ENCODE results near the gene GBP2. TPM values are rescaled to one million over a fixed set of nuclear protein-coding genes. Genes with fewer than 3 reads are reported as not detected.

Gene GBP2
- total and polyA plus RNA-seq, 4 donors = 7.4 to 18.2 (median 14.1) TPM

DNA sequence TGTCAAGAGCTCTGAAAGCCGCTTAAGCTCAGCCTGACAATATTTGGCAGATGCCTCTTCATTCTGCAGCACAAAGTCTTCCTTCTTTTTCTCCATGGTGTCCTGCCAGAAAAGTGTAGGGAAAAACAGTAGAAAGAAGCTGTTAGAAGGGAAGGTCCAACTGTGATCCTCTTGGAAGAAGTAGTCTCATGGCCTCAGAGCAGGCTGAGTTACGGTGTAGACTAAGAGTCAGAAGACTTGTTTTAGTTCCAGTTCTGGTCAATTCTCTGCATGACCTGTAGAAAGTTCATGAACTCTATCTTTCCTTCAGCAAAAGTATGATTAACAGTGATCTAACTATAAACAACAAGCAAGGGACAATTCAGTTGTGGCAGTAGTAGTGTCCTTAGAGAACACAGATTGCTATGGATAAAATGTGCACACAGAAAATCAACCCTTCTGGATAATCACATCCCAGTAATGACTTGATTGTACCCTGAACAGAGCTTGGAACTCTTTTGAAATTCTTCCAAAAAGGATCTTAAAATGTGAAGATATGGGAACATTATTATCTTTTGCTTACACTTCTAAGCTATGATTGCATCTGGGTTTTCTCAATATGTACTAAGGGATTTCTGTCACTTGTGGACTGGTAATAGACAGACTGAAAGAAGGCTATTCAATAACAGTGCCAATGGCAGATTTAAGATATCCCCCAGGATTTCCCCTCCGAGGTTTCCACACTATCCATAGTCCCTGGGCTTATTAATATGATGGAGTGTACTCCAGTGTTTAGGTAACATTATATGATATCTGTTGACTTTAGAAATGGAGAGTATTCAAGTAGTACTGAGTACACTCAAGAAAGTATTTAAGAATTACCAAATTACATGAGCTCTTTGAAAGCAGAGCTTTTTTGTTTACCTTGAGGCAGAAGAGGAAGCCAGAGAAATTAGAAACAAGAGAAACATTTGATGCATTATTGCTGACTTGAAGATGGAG lies 22.1 kb upstream of the GBP2 start:
- H3K27ac ChIP-seq (ENCODE audit: low read depth in 1 of 2, low read length in 2 of 2) = no peak overlapping the region
- no peak for TF ChIP-seq TAF1 (conservative IDR thresholded peaks at IDR 0.05)

DNA sequence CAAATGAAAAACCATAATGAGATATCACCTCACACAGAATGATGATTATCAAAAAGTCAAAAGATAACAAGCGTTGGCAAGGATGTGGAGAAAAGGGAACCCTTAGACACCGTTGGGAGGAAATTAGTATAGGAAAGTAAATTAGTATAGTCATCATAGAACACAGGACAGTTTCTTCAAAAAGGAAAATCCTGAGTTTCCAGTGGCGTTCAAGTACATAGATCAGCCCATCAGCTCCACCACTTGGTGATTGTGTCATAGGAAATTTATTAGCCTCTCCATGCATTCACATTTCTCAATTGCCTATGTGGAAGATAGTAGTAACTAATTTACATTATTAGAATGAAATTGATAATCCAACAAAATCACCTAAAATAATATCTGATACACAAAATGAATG lies 20.8 kb upstream of the GBP2 start:
- Histone ChIP-seq H3K9me3 (ENCODE audit: control insufficient read depth in 4 of 4, low read length in 3 of 4) (no peaks in the 10 kb centered on the region), H3K4me1 (ENCODE audit: control insufficient read depth in 4 of 4, insufficient read depth in 4 of 4, low read length in 3 of 4) (no peaks in the 10 kb centered on the region), H3K9ac (ENCODE audit: low read depth in 1 of 2, low read length in 2 of 2) (no peak overlapping the region), H3K4me3 (ENCODE audit: low read depth in 1 of 3, low read length in 3 of 3) (no peak overlapping the region), H3K27me3 (ENCODE audit: control insufficient read depth in 4 of 4, insufficient read depth in 4 of 4, low read length in 3 of 4) (no peaks in the 10 kb centered on the region), H3K27ac (ENCODE audit: low read depth in 1 of 2, low read length in 2 of 2) (no peak overlapping the region), H3K36me3 (ENCODE audit: control insufficient read depth in 4 of 4, insufficient read depth in 3 of 4, low read depth in 1 of 4, low read length in 3 of 4) (peaks cover 0 to 40% (median 18%) of the 10 kb centered on the region in 4 donors)
- TF ChIP-seq JUND (IDR thresholded peaks at IDR 0.05) (no peak), SP1 (IDR thresholded peaks at IDR 0.05) (no peak), FOXA2 (IDR thresholded peaks at IDR 0.05) (no peak), TAF1 (conservative IDR thresholded peaks at IDR 0.05) (no peak), HNF4G (IDR thresholded peaks at IDR 0.05) (no peak), FOXA1 (IDR thresholded peaks at IDR 0.05) (no peak), RAD21 (IDR thresholded peaks at IDR 0.05) (no peak), NR2F2 (IDR thresholded peaks at IDR 0.05) (no peak), RXRA (IDR thresholded peaks at IDR 0.05) (no peak), YY1 (IDR thresholded peaks at IDR 0.05) (no peak)
- TF ChIP-seq, protein P1, sequence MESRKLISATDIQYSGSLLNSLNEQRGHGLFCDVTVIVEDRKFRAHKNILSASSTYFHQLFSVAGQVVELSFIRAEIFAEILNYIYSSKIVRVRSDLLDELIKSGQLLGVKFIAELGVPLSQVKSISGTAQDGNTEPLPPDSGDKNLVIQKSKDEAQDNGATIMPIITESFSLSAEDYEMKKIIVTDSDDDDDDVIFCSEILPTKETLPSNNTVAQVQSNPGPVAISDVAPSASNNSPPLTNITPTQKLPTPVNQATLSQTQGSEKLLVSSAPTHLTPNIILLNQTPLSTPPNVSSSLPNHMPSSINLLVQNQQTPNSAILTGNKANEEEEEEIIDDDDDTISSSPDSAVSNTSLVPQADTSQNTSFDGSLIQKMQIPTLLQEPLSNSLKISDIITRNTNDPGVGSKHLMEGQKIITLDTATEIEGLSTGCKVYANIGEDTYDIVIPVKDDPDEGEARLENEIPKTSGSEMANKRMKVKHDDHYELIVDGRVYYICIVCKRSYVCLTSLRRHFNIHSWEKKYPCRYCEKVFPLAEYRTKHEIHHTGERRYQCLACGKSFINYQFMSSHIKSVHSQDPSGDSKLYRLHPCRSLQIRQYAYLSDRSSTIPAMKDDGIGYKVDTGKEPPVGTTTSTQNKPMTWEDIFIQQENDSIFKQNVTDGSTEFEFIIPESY (IDR thresholded peaks at IDR 0.05) = no peak
- no peak for DNase-seq (ENCODE audit: low spot score)
- 86% methylated on average over 3 of the region's 3 CpGs for WGBS

More for the DNA sequence above, 22.1 kb upstream of the GBP2 start:
- Histone ChIP-seq H3K36me3 (ENCODE audit: control insufficient read depth in 4 of 4, insufficient read depth in 3 of 4, low read depth in 1 of 4, low read length in 3 of 4) (peaks cover 0 to 41% (median 21%) of the 10 kb centered on the region in 4 donors), H3K4me3 (ENCODE audit: low read depth in 1 of 3, low read length in 3 of 3) (no peak overlapping the region), H3K9me3 (ENCODE audit: control insufficient read depth in 4 of 4, low read length in 3 of 4) (no peaks in the 10 kb centered on the region), H3K4me1 (ENCODE audit: control insufficient read depth in 4 of 4, insufficient read depth in 4 of 4, low read length in 3 of 4) (peaks cover 0 to 2% (median 0%) of the 10 kb centered on the region in 4 donors), H3K9ac (ENCODE audit: low read depth in 1 of 2, low read length in 2 of 2) (no peak overlapping the region), H3K27me3 (ENCODE audit: control insufficient read depth in 4 of 4, insufficient read depth in 4 of 4, low read length in 3 of 4) (no peaks in the 10 kb centered on the region)
- DNase-seq (ENCODE audit: low spot score) = no peak
- 81% methylated on average over 3 of the region's 3 CpGs for WGBS

DNA sequence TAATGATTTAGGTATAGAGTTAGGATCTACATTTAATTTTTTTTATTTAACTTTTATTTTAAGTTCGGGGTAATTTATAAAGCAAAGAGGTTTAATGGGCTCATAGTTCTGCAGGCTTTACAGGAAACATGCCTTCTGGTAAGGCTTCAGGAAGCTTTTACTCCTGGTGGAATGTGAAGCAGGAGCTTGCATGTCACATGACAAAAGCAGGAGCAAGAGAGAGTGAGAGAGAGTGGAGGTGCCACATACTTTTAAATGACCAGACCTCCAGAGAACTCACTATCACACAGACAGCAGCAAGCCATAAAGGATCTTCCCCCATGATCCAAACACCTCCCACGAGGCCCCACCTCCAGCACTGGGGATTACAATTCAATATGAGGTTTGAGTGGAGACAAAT lies 17.6 kb upstream of the GBP2 start:
- Histone ChIP-seq H3K27me3 (ENCODE audit: control insufficient read depth in 4 of 4, insufficient read depth in 4 of 4, low read length in 3 of 4) (no peaks in the 10 kb centered on the region), H3K27ac (ENCODE audit: low read depth in 1 of 2, low read length in 2 of 2) (no peak overlapping the region), H3K9ac (ENCODE audit: low read depth in 1 of 2, low read length in 2 of 2) (no peak overlapping the region), H3K4me1 (ENCODE audit: control insufficient read depth in 4 of 4, insufficient read depth in 4 of 4, low read length in 3 of 4) (no peaks in the 10 kb centered on the region), H3K36me3 (ENCODE audit: control insufficient read depth in 4 of 4, insufficient read depth in 3 of 4, low read depth in 1 of 4, low read length in 3 of 4) (peaks cover 0 to 30% (median 19%) of the 10 kb centered on the region in 4 donors), H3K9me3 (ENCODE audit: control insufficient read depth in 4 of 4, low read length in 3 of 4) (no peaks in the 10 kb centered on the region), H3K4me3 (ENCODE audit: low read depth in 1 of 3, low read length in 3 of 3) (no peak overlapping the region)
- no peak for DNase-seq (ENCODE audit: low spot score)
- TF ChIP-seq, protein P2, sequence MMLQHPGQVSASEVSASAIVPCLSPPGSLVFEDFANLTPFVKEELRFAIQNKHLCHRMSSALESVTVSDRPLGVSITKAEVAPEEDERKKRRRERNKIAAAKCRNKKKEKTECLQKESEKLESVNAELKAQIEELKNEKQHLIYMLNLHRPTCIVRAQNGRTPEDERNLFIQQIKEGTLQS (IDR thresholded peaks at IDR 0.05) = no peak
- no peak for TF ChIP-seq FOXA1 (IDR thresholded peaks at IDR 0.05)
- TF ChIP-seq FOXA2 (IDR thresholded peaks at IDR 0.05) = no peak
- TF ChIP-seq, protein P1 (IDR thresholded peaks at IDR 0.05) = no peak
- no peak for TF ChIP-seq HNF4A (conservative IDR thresholded peaks at IDR 0.05)
- TF ChIP-seq, protein P3, sequence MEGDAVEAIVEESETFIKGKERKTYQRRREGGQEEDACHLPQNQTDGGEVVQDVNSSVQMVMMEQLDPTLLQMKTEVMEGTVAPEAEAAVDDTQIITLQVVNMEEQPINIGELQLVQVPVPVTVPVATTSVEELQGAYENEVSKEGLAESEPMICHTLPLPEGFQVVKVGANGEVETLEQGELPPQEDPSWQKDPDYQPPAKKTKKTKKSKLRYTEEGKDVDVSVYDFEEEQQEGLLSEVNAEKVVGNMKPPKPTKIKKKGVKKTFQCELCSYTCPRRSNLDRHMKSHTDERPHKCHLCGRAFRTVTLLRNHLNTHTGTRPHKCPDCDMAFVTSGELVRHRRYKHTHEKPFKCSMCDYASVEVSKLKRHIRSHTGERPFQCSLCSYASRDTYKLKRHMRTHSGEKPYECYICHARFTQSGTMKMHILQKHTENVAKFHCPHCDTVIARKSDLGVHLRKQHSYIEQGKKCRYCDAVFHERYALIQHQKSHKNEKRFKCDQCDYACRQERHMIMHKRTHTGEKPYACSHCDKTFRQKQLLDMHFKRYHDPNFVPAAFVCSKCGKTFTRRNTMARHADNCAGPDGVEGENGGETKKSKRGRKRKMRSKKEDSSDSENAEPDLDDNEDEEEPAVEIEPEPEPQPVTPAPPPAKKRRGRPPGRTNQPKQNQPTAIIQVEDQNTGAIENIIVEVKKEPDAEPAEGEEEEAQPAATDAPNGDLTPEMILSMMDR (IDR thresholded peaks at IDR 0.05; ENCODE audit: low read depth, low read length, missing input control) = no peak
- TF ChIP-seq RXRA (IDR thresholded peaks at IDR 0.05) = no peak
- TF ChIP-seq HNF4G (IDR thresholded peaks at IDR 0.05) = no peak
- TF ChIP-seq YY1 (IDR thresholded peaks at IDR 0.05) = no peak
- TF ChIP-seq, protein P4, sequence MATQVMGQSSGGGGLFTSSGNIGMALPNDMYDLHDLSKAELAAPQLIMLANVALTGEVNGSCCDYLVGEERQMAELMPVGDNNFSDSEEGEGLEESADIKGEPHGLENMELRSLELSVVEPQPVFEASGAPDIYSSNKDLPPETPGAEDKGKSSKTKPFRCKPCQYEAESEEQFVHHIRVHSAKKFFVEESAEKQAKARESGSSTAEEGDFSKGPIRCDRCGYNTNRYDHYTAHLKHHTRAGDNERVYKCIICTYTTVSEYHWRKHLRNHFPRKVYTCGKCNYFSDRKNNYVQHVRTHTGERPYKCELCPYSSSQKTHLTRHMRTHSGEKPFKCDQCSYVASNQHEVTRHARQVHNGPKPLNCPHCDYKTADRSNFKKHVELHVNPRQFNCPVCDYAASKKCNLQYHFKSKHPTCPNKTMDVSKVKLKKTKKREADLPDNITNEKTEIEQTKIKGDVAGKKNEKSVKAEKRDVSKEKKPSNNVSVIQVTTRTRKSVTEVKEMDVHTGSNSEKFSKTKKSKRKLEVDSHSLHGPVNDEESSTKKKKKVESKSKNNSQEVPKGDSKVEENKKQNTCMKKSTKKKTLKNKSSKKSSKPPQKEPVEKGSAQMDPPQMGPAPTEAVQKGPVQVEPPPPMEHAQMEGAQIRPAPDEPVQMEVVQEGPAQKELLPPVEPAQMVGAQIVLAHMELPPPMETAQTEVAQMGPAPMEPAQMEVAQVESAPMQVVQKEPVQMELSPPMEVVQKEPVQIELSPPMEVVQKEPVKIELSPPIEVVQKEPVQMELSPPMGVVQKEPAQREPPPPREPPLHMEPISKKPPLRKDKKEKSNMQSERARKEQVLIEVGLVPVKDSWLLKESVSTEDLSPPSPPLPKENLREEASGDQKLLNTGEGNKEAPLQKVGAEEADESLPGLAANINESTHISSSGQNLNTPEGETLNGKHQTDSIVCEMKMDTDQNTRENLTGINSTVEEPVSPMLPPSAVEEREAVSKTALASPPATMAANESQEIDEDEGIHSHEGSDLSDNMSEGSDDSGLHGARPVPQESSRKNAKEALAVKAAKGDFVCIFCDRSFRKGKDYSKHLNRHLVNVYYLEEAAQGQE (IDR thresholded peaks at IDR 0.05) = no peak
- no peak for TF ChIP-seq NR2F2 (IDR thresholded peaks at IDR 0.05)
- TF ChIP-seq EGR1 (IDR thresholded peaks at IDR 0.05; ENCODE audit: low read depth in 2 of 2) = no peak
- WGBS = 96% methylated on average over 2 of the region's 2 CpGs

Data from liver (tissue), 9 donors.